ENCODE data around the gene MVB12B.

Gene MVB12B

GRCh38 chr9:126453156-126453963 lies 126.7 kb downstream of the MVB12B start:
- DNase-seq (ENCODE audit: low read depth in 1 of 2, low spot score in 1 of 2): no peak
- H3K27ac ChIP-seq (replicated peaks): no peak overlapping the region
- no peak overlapping the region for H3K4me3 ChIP-seq (replicated peaks; ENCODE audit: insufficient read depth, low read length)
- H3K27me3 ChIP-seq (ENCODE audit: insufficient read depth, poor library complexity, severe bottlenecking): no peaks in the 10 kb centered on the region
- TF ChIP-seq CTCF (IDR thresholded peaks at IDR 0.05; ENCODE audit: insufficient read depth, low read length): no peak
- no peak for TF ChIP-seq SPI1 (IDR thresholded peaks at IDR 0.05; ENCODE audit: borderline replicate concordance, low read depth)
- TF ChIP-seq REST (IDR thresholded peaks at IDR 0.05; ENCODE audit: insufficient replicate concordance, low read depth): no peak
- no peak for TF ChIP-seq GABPA (IDR thresholded peaks at IDR 0.05; ENCODE audit: low read depth)
- no peak for TF ChIP-seq POLR2AphosphoS5 (IDR thresholded peaks at IDR 0.05; ENCODE audit: low read depth)

GRCh38 chr9:126454215-126454614 lies 127.6 kb downstream of the MVB12B start:
- TF ChIP-seq REST (IDR thresholded peaks at IDR 0.05; ENCODE audit: insufficient replicate concordance, low read depth) (no peak), POLR2AphosphoS5 (IDR thresholded peaks at IDR 0.05; ENCODE audit: low read depth) (no peak)
- Histone ChIP-seq H3K27ac (replicated peaks) (no peak overlapping the region), H3K27me3 (ENCODE audit: insufficient read depth, poor library complexity, severe bottlenecking) (no peaks in the 10 kb centered on the region), H3K4me3 (replicated peaks; ENCODE audit: insufficient read depth, low read length) (no peak overlapping the region)
- DNase-seq (ENCODE audit: low read depth in 1 of 2, low spot score in 1 of 2): no peak

- DNase-seq (ENCODE audit: low read depth in 1 of 2, low spot score in 1 of 2): no peak
- no peak overlapping the region for H3K4me3 ChIP-seq (replicated peaks; ENCODE audit: insufficient read depth, low read length)
- no peak for TF ChIP-seq POLR2AphosphoS5 (IDR thresholded peaks at IDR 0.05; ENCODE audit: low read depth)
- TF ChIP-seq REST (IDR thresholded peaks at IDR 0.05; ENCODE audit: insufficient replicate concordance, low read depth): no peak
- TF ChIP-seq GABPA (IDR thresholded peaks at IDR 0.05; ENCODE audit: low read depth): no peak
- TF ChIP-seq CTCF (IDR thresholded peaks at IDR 0.05; ENCODE audit: insufficient read depth, low read length): no peak
- no peak for TF ChIP-seq SPI1 (IDR thresholded peaks at IDR 0.05; ENCODE audit: borderline replicate concordance, low read depth)
- no peak overlapping the region for H3K27ac ChIP-seq (replicated peaks)
- no peaks in the 10 kb centered on the region for H3K27me3 ChIP-seq (ENCODE audit: insufficient read depth, poor library complexity, severe bottlenecking)
Observed at GRCh38 chr9:126454795-126455194, 128.2 kb downstream of the MVB12B start.
